GM13977 (cell line): ENCODE data around the gene ANKRD23.
"Not testable (repeated sequence)": the region's sequence is repeated elsewhere in the genome, so short reads cannot be mapped to it uniquely, and the experiment has no call there.

ENCODE experiments used
- DNase-seq: peaks from one replicate; pipeline ENCODE4 v3.0.0; 2012; ENCODE audit warnings: low spot score
- in situ Hi-C: fragments of 300-500 bp; cut with MboI; formaldehyde crosslinking; loops from one replicate; pipeline ENCODE4 v1.12.0; 2022; ENCODE audit warnings: low sequenced_read_pairs, low pct_unique_long_range_greater_than_20kb, mixed read lengths, inconsistent platforms; ENCODE audit not compliant: unreplicated experiment
- TF ChIP-seq, protein P1 (sequence below): IDR thresholded peaks from 2 replicates; pipeline ENCODE4 v1.5.1; 2012; ENCODE audit warnings: mild to moderate bottlenecking, control low read depth; ENCODE audit not compliant: insufficient read depth; ENCODE audit errors: extremely low read depth, missing control alignments

The ANKRD23 gene

DNA sequence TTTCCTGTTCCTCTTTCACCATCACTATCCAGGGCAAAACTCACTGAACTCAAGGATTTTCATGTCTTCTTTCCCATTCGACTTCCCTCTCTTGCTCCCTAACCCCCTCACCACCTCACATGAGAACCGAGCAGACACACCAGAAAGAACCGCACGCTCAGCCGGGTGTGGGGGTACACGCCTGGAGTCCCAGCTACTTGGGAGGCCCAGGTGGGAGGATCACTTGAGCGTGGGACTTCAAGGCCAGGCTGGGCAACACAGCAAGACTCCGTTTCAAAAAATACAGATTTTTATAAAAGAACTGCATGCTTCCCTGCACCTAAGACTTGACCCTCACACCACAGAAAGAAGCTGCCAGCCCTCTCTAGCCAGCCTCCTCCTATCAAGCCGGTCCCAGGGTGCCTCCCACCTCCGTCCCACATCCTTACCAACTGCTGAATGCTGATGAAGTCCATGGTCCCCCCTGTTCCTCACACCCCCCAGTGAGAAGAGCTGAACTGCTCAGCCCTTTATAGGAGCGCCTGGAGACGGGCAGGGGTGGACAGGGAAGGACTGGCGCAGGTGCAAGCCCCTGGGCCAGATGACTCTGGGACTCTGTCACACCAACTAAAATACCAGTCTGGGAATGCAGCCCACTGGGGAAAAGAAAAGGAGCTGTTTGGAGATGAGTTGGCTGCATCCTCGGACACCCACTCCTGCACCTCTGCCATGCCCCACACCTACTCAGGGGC, at the start of gene ANKRD23:
Gene ANKRD23 (minus strand): TSS at position 484 of the 731 bp plus-strand sequence. CDS start 29 bp downstream, at position 455.
- in situ Hi-C loops = no loop called here
- TF ChIP-seq, protein P1, sequence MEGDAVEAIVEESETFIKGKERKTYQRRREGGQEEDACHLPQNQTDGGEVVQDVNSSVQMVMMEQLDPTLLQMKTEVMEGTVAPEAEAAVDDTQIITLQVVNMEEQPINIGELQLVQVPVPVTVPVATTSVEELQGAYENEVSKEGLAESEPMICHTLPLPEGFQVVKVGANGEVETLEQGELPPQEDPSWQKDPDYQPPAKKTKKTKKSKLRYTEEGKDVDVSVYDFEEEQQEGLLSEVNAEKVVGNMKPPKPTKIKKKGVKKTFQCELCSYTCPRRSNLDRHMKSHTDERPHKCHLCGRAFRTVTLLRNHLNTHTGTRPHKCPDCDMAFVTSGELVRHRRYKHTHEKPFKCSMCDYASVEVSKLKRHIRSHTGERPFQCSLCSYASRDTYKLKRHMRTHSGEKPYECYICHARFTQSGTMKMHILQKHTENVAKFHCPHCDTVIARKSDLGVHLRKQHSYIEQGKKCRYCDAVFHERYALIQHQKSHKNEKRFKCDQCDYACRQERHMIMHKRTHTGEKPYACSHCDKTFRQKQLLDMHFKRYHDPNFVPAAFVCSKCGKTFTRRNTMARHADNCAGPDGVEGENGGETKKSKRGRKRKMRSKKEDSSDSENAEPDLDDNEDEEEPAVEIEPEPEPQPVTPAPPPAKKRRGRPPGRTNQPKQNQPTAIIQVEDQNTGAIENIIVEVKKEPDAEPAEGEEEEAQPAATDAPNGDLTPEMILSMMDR = no peak
- DNase-seq = no peak

GRCh38 chr2:96891591-96892333, 47.9 kb upstream of the ANKRD23 start:
- DNase-seq = no peak
- TF ChIP-seq, protein P1 = no peak
- in situ Hi-C loops = no loop called here

GRCh38 chr2:96890726-96891385, 47.0 kb upstream of the ANKRD23 start:
- no peak for DNase-seq
- in situ Hi-C loops = no loop called here
- TF ChIP-seq, protein P1 = no peak

DNA sequence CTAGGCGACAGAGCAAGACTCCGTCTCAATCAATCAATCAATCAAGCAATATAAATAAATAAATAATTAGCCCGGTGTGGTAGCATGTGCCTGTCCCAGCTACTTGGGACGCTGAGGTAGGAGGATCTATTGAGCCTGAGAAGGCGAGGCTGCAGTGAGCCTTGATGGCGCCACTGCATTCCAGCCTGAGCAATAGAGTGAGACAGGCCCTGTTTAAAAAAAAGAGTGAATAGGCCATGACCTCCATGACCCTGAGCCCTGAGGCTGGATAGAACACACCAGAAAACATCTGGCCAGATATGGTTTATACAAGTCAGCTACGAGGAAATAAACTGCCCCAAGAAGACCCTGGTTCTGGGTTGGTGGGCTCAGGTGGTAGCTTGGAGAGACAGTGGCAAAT, 46.4 kb upstream of the ANKRD23 start:
- in situ Hi-C loops = no loop called here
- no peak for DNase-seq
- TF ChIP-seq, protein P1 = no peak

DNA sequence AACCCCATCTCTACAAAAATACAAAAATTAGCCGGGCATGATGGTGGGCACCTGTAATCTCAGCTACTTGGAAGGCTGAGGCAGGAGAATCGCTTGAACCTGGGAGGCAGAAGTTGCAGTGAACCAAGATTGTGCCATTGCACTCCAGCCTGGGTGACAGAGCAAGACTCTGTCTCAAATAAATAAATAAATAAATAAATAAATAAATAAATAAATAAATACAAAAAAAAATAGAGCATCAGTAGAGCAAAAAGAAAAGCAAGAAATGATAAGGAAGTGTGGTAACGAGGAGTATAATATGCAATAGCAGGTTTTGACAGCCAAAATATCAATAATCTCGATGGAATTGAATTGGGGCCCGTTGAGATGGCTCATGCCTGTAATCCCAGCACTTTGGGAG, 45.7 kb upstream of the ANKRD23 start:
- in situ Hi-C loops, DNase-seq: not testable (repeated sequence)

GRCh38 chr2:96888072-96889011, 44.5 kb upstream of the ANKRD23 start:
- TF ChIP-seq, protein P1 = no peak
- in situ Hi-C loops = no loop called here
- DNase-seq = no peak
